Measurements from ENCODE around the gene AKR1A1.

AKR1A1 gene

GRCh38 chr1:45607404-45608074 lies 56.9 kb downstream of the AKR1A1 start:
- Histone ChIP-seq H3K36me3 (ENCODE audit: insufficient read depth, low read length) (peaks cover 89% of the 10 kb centered on the region), H4K20me1 (ENCODE audit: insufficient read depth, low read length) (no peaks in the 10 kb centered on the region; the same call in 1 of the 2 replicates), H3K79me2 (ENCODE audit: insufficient read depth, low read length) (peaks cover 12% of the 10 kb centered on the region), H3F3A (ENCODE audit: insufficient read depth, low read length) (no peaks in the 10 kb centered on the region), H3K4me2 (ENCODE audit: low read length) (no peak overlapping the region), H3K27ac (ENCODE audit: low read depth, low read length, poor library complexity, severe bottlenecking) (no peak overlapping the region), H3K4me1 (ENCODE audit: insufficient read depth, low read length, severe bottlenecking) (no peaks in the 10 kb centered on the region), H3K9me3 (ENCODE audit: low read length) (no peaks in the 10 kb centered on the region), H3K9ac (ENCODE audit: low read length) (no peak overlapping the region), H2AFZ (ENCODE audit: low read length) (no peak overlapping the region), H3K4me3 (ENCODE audit: low read depth, low read length, poor library complexity, severe bottlenecking) (no peak overlapping the region), H3K27me3 (ENCODE audit: insufficient read depth, low read length) (no peaks in the 10 kb centered on the region), H3K9me2 (ENCODE audit: low read depth, low read length) (no peaks in the 10 kb centered on the region)
- TF ChIP-seq CTCF (IDR thresholded peaks at IDR 0.05; ENCODE audit: low read length) (no peak), EZH2 (IDR thresholded peaks at IDR 0.05; ENCODE audit: borderline replicate concordance, low read length) (no peak)

GRCh38 chr1:45608175-45609156 lies 57.8 kb downstream of the AKR1A1 start:
- Histone ChIP-seq H3K4me1 (ENCODE audit: insufficient read depth, low read length, severe bottlenecking) (no peaks in the 10 kb centered on the region), H3K27me3 (ENCODE audit: insufficient read depth, low read length) (no peaks in the 10 kb centered on the region), H3K9me2 (ENCODE audit: low read depth, low read length) (no peaks in the 10 kb centered on the region), H3K36me3 (ENCODE audit: insufficient read depth, low read length) (peaks cover 89% of the 10 kb centered on the region), H4K20me1 (ENCODE audit: insufficient read depth, low read length) (no peaks in the 10 kb centered on the region; the same call in 1 of the 2 replicates), H3K79me2 (ENCODE audit: insufficient read depth, low read length) (peaks cover 6% of the 10 kb centered on the region; the same call in 1 of the 2 replicates), H2AFZ (ENCODE audit: low read length) (no peak overlapping the region), H3K27ac (ENCODE audit: low read depth, low read length, poor library complexity, severe bottlenecking) (peak overlapping the region; percentile 25), H3K4me2 (ENCODE audit: low read length) (no peak overlapping the region), H3K4me3 (ENCODE audit: low read depth, low read length, poor library complexity, severe bottlenecking) (no peak overlapping the region), H3F3A (ENCODE audit: insufficient read depth, low read length) (no peaks in the 10 kb centered on the region), H3K9ac (ENCODE audit: low read length) (no peak overlapping the region), H3K9me3 (ENCODE audit: low read length) (no peaks in the 10 kb centered on the region)
- TF ChIP-seq EZH2 (IDR thresholded peaks at IDR 0.05; ENCODE audit: borderline replicate concordance, low read length) (no peak), CTCF (IDR thresholded peaks at IDR 0.05; ENCODE audit: low read length) (no peak)

DNA sequence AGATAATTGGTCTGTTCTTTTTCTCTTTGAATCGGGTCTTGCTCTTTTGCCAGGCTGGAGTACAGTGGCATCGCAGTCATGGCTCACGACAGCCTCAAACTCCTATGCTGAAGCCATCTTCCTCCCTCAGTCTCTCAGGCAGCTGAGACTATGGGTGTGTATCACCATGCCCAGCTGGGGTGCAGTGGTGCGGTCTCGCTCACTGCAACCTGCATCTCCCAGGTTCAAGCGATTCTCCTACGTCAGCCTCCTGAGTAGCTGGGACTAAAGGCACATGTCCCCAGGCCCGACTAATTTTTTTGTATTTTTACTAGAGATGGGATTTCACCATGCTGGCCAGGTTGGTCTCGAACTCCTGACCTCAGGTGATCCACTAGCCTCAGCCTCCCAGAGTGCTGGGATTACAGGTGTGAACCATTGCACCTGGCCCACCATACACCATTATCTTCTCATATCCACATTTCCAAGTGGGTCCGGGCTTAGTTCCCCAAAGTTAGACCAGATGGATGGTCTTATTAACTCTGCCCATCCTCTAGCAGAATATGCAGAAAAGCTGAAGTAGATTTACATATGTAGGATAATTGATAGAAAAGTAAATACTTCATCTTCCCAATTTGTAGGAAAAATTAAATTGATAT lies 60.1 kb downstream of the AKR1A1 start:
- no peaks in the 10 kb centered on the region for H3K27me3 ChIP-seq (ENCODE audit: insufficient read depth, low read length)
- H3K9me3 ChIP-seq (ENCODE audit: low read length) = no peaks in the 10 kb centered on the region
- H3K9ac ChIP-seq (ENCODE audit: low read length) = no peak overlapping the region
- no peaks in the 10 kb centered on the region for H3K79me2 ChIP-seq (ENCODE audit: insufficient read depth, low read length)
- H3K36me3 ChIP-seq (ENCODE audit: insufficient read depth, low read length) = peaks cover 92% of the 10 kb centered on the region
- H3K27ac ChIP-seq (ENCODE audit: low read depth, low read length, poor library complexity, severe bottlenecking) = no peak overlapping the region
- no peak overlapping the region for H3K4me2 ChIP-seq (ENCODE audit: low read length)
- no peaks in the 10 kb centered on the region for H4K20me1 ChIP-seq (ENCODE audit: insufficient read depth, low read length)
- TF ChIP-seq CTCF (IDR thresholded peaks at IDR 0.05; ENCODE audit: low read length) = no peak
- no peak for TF ChIP-seq EZH2 (IDR thresholded peaks at IDR 0.05; ENCODE audit: borderline replicate concordance, low read length)
- H3K9me2 ChIP-seq (ENCODE audit: low read depth, low read length) = no peaks in the 10 kb centered on the region
- no peaks in the 10 kb centered on the region for H3F3A ChIP-seq (ENCODE audit: insufficient read depth, low read length)
- H2AFZ ChIP-seq (ENCODE audit: low read length) = no peak overlapping the region
- no peaks in the 10 kb centered on the region for H3K4me1 ChIP-seq (ENCODE audit: insufficient read depth, low read length, severe bottlenecking)
- H3K4me3 ChIP-seq (ENCODE audit: low read depth, low read length, poor library complexity, severe bottlenecking) = no peak overlapping the region

Measured in OCI-LY1 (cell line).